T-cell (primary cell): ENCODE results near the gene NMB. TPM values are rescaled to one million over a fixed set of nuclear protein-coding genes. Genes with fewer than 3 reads are reported as not detected.

ENCODE experiments used
- ATAC-seq, 4 experiments: fragments of 200-7000 bp in 3 of 4; fragments of 150-1000 bp in 1 of 4; cut with Tn5 transposase; replicated peaks in 1 of 4; 1 replicate in 3 of 4; 2 replicates in 1 of 4; pipeline ENCODE4 v1.10.0; 2021; ENCODE audit warnings: moderate library complexity in 3 of 4, mild to moderate bottlenecking in 2 of 4, moderate number of reproducible peaks in 1 of 4
- CTCF ChIA-PET, 2 donors: fragments of 300-600 bp; sonication (Branson Sonifier 250); formaldehyde crosslinking; loops; one replicate each; lab custom pipeline; 2022; ENCODE audit warnings: antibody characterized with exemption in 2 of 2; lab: Charles Lee
- POLR2A ChIA-PET, 2 donors: fragments of 300-600 bp; sonication (Branson Sonifier 250); formaldehyde crosslinking; loops; one replicate each; lab custom pipeline; 2022; ENCODE audit warnings: antibody characterized with exemption in 2 of 2; lab: Charles Lee
- DNase-seq, 35 experiments: peaks; one replicate each; pipeline versions ENCODE4 v3.0.0 to v3.0.0-alpha.2; 2013 to 2023
- H3K27ac ChIP-seq: one replicate; pipeline ENCODE4 v1.5.1; 2013; ENCODE audit warnings: low read length
- H3K27me3 ChIP-seq, 2 experiments: replicated peaks in 1 of 2; 1 replicate in 1 of 2; 2 replicates in 1 of 2; pipeline versions ENCODE4 v1.6.1 to v1.7.0; 2013; ENCODE audit warnings: low read length in 1 of 2, mixed read lengths in 1 of 2; ENCODE audit not compliant: control insufficient read depth in 2 of 2, insufficient read depth in 2 of 2; ENCODE audit errors: extremely low read depth in 1 of 2
- H3K36me3 ChIP-seq, 2 donors: 1 replicate in 1 of 2; 2 replicates in 1 of 2; pipeline versions ENCODE4 v1.6.1 to v1.7.0; 2013; ENCODE audit warnings: low read length in 1 of 2; ENCODE audit not compliant: control insufficient read depth in 2 of 2, insufficient read depth in 1 of 2; ENCODE audit errors: extremely low read depth in 1 of 2
- H3K4me1 ChIP-seq, 2 experiments: 1 replicate in 1 of 2; 2 replicates in 1 of 2; pipeline versions ENCODE4 v1.6.1 to v1.7.0; 2013; ENCODE audit warnings: low read length in 2 of 2, mixed read lengths in 1 of 2; ENCODE audit not compliant: insufficient read depth in 2 of 2, control insufficient read depth in 1 of 2; ENCODE audit errors: extremely low read depth in 1 of 2
- H3K4me3 ChIP-seq, 2 donors: 1 replicate in 1 of 2; 2 replicates in 1 of 2; pipeline versions ENCODE4 v1.5.1 to v1.7.0; 2013; ENCODE audit warnings: mild to moderate bottlenecking in 2 of 2, low read length in 1 of 2, moderate library complexity in 1 of 2; ENCODE audit not compliant: control insufficient read depth in 1 of 2; ENCODE audit errors: extremely low read depth in 1 of 2
- H3K9me3 ChIP-seq: 2 replicates; pipeline ENCODE4 v1.7.0; 2013
- H3K27ac Mint-ChIP-seq, 2 donors: one replicate each; pipeline ENCODE4 v1.8.0; 2020 to 2021; ENCODE audit warnings: mild to moderate bottlenecking in 2 of 2, mixed read lengths in 2 of 2
- H3K27me3 Mint-ChIP-seq, 2 donors: one replicate each; pipeline ENCODE4 v1.8.0; 2021 to 2022; ENCODE audit warnings: mixed read lengths in 2 of 2
- H3K36me3 Mint-ChIP-seq: one replicate; pipeline ENCODE4 v1.8.0; 2021; ENCODE audit warnings: mixed read lengths
- H3K4me1 Mint-ChIP-seq, 3 donors: one replicate each; pipeline ENCODE4 v1.8.0; 2020 to 2022; ENCODE audit warnings: mixed read lengths in 3 of 3, mild to moderate bottlenecking in 1 of 3
- H3K4me3 Mint-ChIP-seq, 3 donors: one replicate each; pipeline ENCODE4 v1.8.0; 2020 to 2022; ENCODE audit warnings: mild to moderate bottlenecking in 3 of 3, mixed read lengths in 3 of 3, moderate library complexity in 3 of 3
- H3K9me3 Mint-ChIP-seq, 3 donors: one replicate each; pipeline ENCODE4 v1.8.0; 2020 to 2022; ENCODE audit warnings: mixed read lengths in 3 of 3
- WGBS: methylation state at CpG from one replicate; pipeline ENCODE4 v1.1.5; 2013; ENCODE audit warnings: missing lambda C conversion rate; ENCODE audit not compliant: insufficient coverage; 5-methylcytosine and 5-hydroxymethylcytosine counted together
- total RNA-seq, 35 experiments: library from RNA in 6 of 35; stranded (reverse) in 6 of 35; fragments of 120-200 nt in 1 of 35; gene quantifications; one replicate each; pipeline versions ENCODE4 v1.2.1 to v1.2.4 and lab custom pipeline; 2013 to 2026

The NMB gene
- total RNA-seq, 5 donors from 2014 or later (not counting 1 experiment from before 2014, with no cell fraction given), result 1.3 to 3.5 (median 2.9) TPM

- Mint-ChIP-seq H3K27ac (peak overlapping the region in 1 of 2 donors; percentile 57), H3K36me3 (peaks cover 44% of the 10 kb centered on the region), H3K9me3 (no peaks in the 10 kb centered on the region), H3K4me3 (no peak overlapping the region), H3K27me3 (no peaks in the 10 kb centered on the region), H3K4me1 (peaks cover 42 to 50% (median 47%) of the 10 kb centered on the region in 3 donors)
- Histone ChIP-seq H3K4me1 (peaks cover 0 to 29% of the 10 kb centered on the region in 2 experiments), H3K9me3 (no peaks in the 10 kb centered on the region), H3K4me3 (no peak overlapping the region), H3K27ac (no peak overlapping the region), H3K27me3 (no peaks in the 10 kb centered on the region), H3K36me3 (peaks cover 5 to 24% of the 10 kb centered on the region in 2 donors)
- ChIA-PET CTCF (no interaction called here), POLR2A (no interaction called here)
- ATAC-seq (no peak), DNase-seq (no peak)
- 92% methylated on average over 6 of the region's 8 CpGs for WGBS
These were observed 51.3 kb downstream of the NMB start for GRCh38 chr15:84606653-84607120.

GRCh38 chr15:84605554-84605882 lies 52.5 kb downstream of the NMB start:
- Mint-ChIP-seq H3K4me1 (peaks cover 46 to 54% (median 52%) of the 10 kb centered on the region in 3 donors), H3K4me3 (peak overlapping the region; percentile 19 to 44 (median 22)), H3K9me3 (no peaks in the 10 kb centered on the region), H3K27ac (peak overlapping the region; percentile 76 to 78), H3K27me3 (no peaks in the 10 kb centered on the region), H3K36me3 (peaks cover 44% of the 10 kb centered on the region)
- ATAC-seq (no peak), DNase-seq (no peak)
- Histone ChIP-seq H3K27ac (peak overlapping the region; percentile 56), H3K9me3 (no peaks in the 10 kb centered on the region), H3K4me1 (peaks cover 0 to 37% of the 10 kb centered on the region in 2 experiments), H3K27me3 (no peaks in the 10 kb centered on the region), H3K4me3 (no peak overlapping the region), H3K36me3 (peaks cover 5 to 24% of the 10 kb centered on the region in 2 donors)
- WGBS, result 57% methylated on average over 1 of the region's 2 CpGs
- ChIA-PET CTCF (interaction anchor here in 1 of 2 donors (0.6 kb wide), 1 partner anchor 71 kb away, joined by 3 read pairs; no protein-coding TSS in a partner anchor), POLR2A (no interaction called here)

Other genes starting within 250 kb of the NMB start
- 10 to 100 TPM in 3 of 5 donors, 1 to 10 TPM in 2; 7.6 to 15.5 (median 12.5) TPM for gene ZSCAN2, start 57.2 kb downstream of the NMB start, total RNA-seq
- gene WDR73, start 3.9 kb downstream of the NMB start, total RNA-seq, result 10 to 100 TPM; 24.4 to 39.0 (median 36.3) TPM
- gene SEC11A, start 57.9 kb upstream of the NMB start, total RNA-seq, result 10 to 100 TPM; 52.3 to 68.9 (median 66.5) TPM
- 10 to 100 TPM; 34.5 to 43.6 (median 39.0) TPM for gene ZNF592, start 90.4 kb upstream of the NMB start, total RNA-seq
- gene ALPK3, start 159.2 kb upstream of the NMB start, total RNA-seq, result under 1 TPM; 0.16 to 0.82 (median 0.22) TPM
- gene SLC28A1, start 226.5 kb upstream of the NMB start, total RNA-seq, result not detected